ENCODE results near the gene RGMA. TPM values are rescaled to one million over a fixed set of nuclear protein-coding genes. Genes with fewer than 3 reads are reported as not detected.
"Not testable (repeated sequence)": the region's sequence is repeated elsewhere in the genome, so short reads cannot be mapped to it uniquely, and the experiment has no call there.

Gene RGMA
- total RNA-seq, 4 donors from 2014 or later, result 3.6 to 57.1 (median 25.1) TPM

- H3K9me3 ChIP-seq, result no peaks in the 10 kb centered on the region
- no peak overlapping the region for H3K4me3 ChIP-seq
- no peaks in the 10 kb centered on the region for H3K27me3 ChIP-seq
- no peak overlapping the region for H3K27ac ChIP-seq
- no peak for DNase-seq
- intact Hi-C loops (cut with DNase I; ENCODE audit: low total_unique reads), result no loop called here
- H3K36me3 ChIP-seq, result no peaks in the 10 kb centered on the region
- no peaks in the 10 kb centered on the region for H3K4me1 ChIP-seq
- TF ChIP-seq CTCF (IDR thresholded peaks at IDR 0.05) (no peak), POLR2A (IDR thresholded peaks at IDR 0.05) (no peak)
Measured at GRCh38 chr15:93042691-93043378, 46.2 kb downstream of the RGMA start.

- no peaks in the 10 kb centered on the region for H3K27me3 ChIP-seq
- H3K4me1 ChIP-seq, result no peaks in the 10 kb centered on the region
- H3K9me3 ChIP-seq, result no peaks in the 10 kb centered on the region
- H3K27ac ChIP-seq, result no peak overlapping the region
- no peak for DNase-seq
- no peak overlapping the region for H3K4me3 ChIP-seq
- TF ChIP-seq POLR2A (IDR thresholded peaks at IDR 0.05), result no peak
- TF ChIP-seq CTCF (IDR thresholded peaks at IDR 0.05), result no peak
- H3K36me3 ChIP-seq, result no peaks in the 10 kb centered on the region
- intact Hi-C loops (cut with DNase I; ENCODE audit: low total_unique reads), result no loop called here
Measured at GRCh38 chr15:93042211-93042610, 46.8 kb downstream of the RGMA start.

- H3K36me3 ChIP-seq, result no peaks in the 10 kb centered on the region
- intact Hi-C loops (cut with DNase I; ENCODE audit: low total_unique reads), result no loop called here
- H3K27ac ChIP-seq, result no peak overlapping the region
- TF ChIP-seq CTCF (IDR thresholded peaks at IDR 0.05) (no peak), POLR2A (IDR thresholded peaks at IDR 0.05) (no peak)
- H3K4me1 ChIP-seq, result no peaks in the 10 kb centered on the region
- no peak for DNase-seq
- no peaks in the 10 kb centered on the region for H3K27me3 ChIP-seq
- no peak overlapping the region for H3K4me3 ChIP-seq
- no peaks in the 10 kb centered on the region for H3K9me3 ChIP-seq
Measured at GRCh38 chr15:93041159-93041547, 47.9 kb downstream of the RGMA start.

- H3K27me3 ChIP-seq, result no peaks in the 10 kb centered on the region
- TF ChIP-seq POLR2A (IDR thresholded peaks at IDR 0.05), result no peak
- no peak for TF ChIP-seq CTCF (IDR thresholded peaks at IDR 0.05)
- no peaks in the 10 kb centered on the region for H3K36me3 ChIP-seq
- no peak for DNase-seq
- H3K9me3 ChIP-seq, result no peaks in the 10 kb centered on the region
- no peak overlapping the region for H3K4me3 ChIP-seq
- H3K27ac ChIP-seq, result no peak overlapping the region
- intact Hi-C loops (cut with DNase I; ENCODE audit: low total_unique reads), result no loop called here
- no peaks in the 10 kb centered on the region for H3K4me1 ChIP-seq
Measured at GRCh38 chr15:93040288-93041158, 48.5 kb downstream of the RGMA start.

GRCh38 chr15:93039562-93040287 is 49.3 kb downstream of the RGMA start:
- H3K36me3 ChIP-seq; H3K4me1 ChIP-seq; H3K9me3 ChIP-seq; DNase-seq; H3K27ac ChIP-seq; H3K4me3 ChIP-seq; intact Hi-C loops (cut with DNase I; ENCODE audit: low total_unique reads); H3K27me3 ChIP-seq: not testable (repeated sequence)
